Mucosa of descending colon (tissue), 3 donors: Measurements from ENCODE around the gene XRCC3. TPM values are rescaled to one million over a fixed set of nuclear protein-coding genes. Genes with fewer than 3 reads are reported as not detected.

Experiments
- ATAC-seq: fragments of 200-7000 bp; cut with Tn5 transposase; one replicate; pipeline ENCODE4 v1.9.1; 2020; ENCODE audit warnings: mild to moderate bottlenecking, moderate library complexity
- DNase-seq, 3 donors: peaks; one replicate each; pipeline ENCODE4 v3.0.0-alpha.2; 2020
- H3K36me3 ChIP-seq: fragments of 200-600 bp; one replicate; pipeline ENCODE4 v1.8.0; 2021; ENCODE audit warnings: low read depth, mild to moderate bottlenecking
- H3K4me1 ChIP-seq: fragments of 200-600 bp; one replicate; pipeline ENCODE4 v1.8.0; 2021; ENCODE audit warnings: low read depth, mild to moderate bottlenecking
- H3K4me3 ChIP-seq: fragments of 200-600 bp; one replicate; pipeline ENCODE4 v1.8.0; 2021; ENCODE audit warnings: mild to moderate bottlenecking
- H3K9me3 ChIP-seq: fragments of 200-600 bp; one replicate; pipeline ENCODE4 v1.8.0; 2021; ENCODE audit warnings: mild to moderate bottlenecking
- intact Hi-C, 2 donors: fragments of 100-400 bp; cut with DNase I in 1 of 2; cut with micrococcal nuclease in 1 of 2; formaldehyde crosslinking; loops; one replicate each; pipeline versions ENCODE4 v1.11.0 to v1.11.1; 2022; cut with DNase I, micrococcal nuclease
- total RNA-seq, 3 donors: library from RNA; stranded (reverse); fragmentation: NEBNext Ultra II Directional in 2 of 3; extraction: Animal tissue kit (Norgen Biotek cat#: 25700) in 2 of 3; gene quantifications; one replicate each; pipeline versions ENCODE4 v1.2.1 to v1.2.4, GENCODE V29; 2021 to 2023
- TF ChIP-seq, protein P1 (sequence below): fragments of 200-600 bp; IDR thresholded peaks from one replicate; pipeline ENCODE4 v1.8.0; 2022; ENCODE audit warnings: antibody characterized with exemption, mild to moderate bottlenecking
- donor health status: DM: no; HTN: no; CAD: no; lungs with moderate emphysema.
- donor health status: DM: no; HTN: no; CAD: no.
- donor health status: DM: no; HTN: yes; CAD: no.

Gene XRCC3
- total RNA-seq, 3 donors from 2014 or later: 7.7 to 17.8 (median 11.0) TPM

DNA sequence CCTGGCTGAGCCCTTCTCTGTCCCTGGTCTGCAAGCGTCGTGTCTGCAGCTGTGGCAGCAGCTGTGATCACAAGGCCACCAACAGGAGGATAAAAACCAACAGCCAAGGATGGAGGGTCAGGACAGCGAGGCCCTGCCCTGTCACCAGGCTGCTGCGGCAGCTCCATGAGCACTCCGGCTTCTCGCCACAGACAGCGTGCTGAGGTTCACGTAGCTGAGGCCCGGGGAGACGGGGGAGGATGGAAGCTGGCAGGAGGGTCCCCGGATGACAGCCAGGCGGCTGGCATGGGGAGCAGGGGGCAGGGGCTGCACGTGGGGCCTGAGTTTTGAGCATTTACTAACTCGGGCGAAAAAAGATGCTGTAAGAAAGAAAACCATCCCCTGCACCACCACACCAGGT lies 5.4 kb downstream of the XRCC3 start:
- intact Hi-C loops: no loop called here
- TF ChIP-seq, protein P1, sequence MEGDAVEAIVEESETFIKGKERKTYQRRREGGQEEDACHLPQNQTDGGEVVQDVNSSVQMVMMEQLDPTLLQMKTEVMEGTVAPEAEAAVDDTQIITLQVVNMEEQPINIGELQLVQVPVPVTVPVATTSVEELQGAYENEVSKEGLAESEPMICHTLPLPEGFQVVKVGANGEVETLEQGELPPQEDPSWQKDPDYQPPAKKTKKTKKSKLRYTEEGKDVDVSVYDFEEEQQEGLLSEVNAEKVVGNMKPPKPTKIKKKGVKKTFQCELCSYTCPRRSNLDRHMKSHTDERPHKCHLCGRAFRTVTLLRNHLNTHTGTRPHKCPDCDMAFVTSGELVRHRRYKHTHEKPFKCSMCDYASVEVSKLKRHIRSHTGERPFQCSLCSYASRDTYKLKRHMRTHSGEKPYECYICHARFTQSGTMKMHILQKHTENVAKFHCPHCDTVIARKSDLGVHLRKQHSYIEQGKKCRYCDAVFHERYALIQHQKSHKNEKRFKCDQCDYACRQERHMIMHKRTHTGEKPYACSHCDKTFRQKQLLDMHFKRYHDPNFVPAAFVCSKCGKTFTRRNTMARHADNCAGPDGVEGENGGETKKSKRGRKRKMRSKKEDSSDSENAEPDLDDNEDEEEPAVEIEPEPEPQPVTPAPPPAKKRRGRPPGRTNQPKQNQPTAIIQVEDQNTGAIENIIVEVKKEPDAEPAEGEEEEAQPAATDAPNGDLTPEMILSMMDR: no peak
- no peak for ATAC-seq
- Histone ChIP-seq H3K4me1 (peaks cover 40% of the 10 kb centered on the region), H3K36me3 (no peaks in the 10 kb centered on the region), H3K9me3 (no peaks in the 10 kb centered on the region), H3K4me3 (no peak overlapping the region)
- DNase-seq: no peak

DNA sequence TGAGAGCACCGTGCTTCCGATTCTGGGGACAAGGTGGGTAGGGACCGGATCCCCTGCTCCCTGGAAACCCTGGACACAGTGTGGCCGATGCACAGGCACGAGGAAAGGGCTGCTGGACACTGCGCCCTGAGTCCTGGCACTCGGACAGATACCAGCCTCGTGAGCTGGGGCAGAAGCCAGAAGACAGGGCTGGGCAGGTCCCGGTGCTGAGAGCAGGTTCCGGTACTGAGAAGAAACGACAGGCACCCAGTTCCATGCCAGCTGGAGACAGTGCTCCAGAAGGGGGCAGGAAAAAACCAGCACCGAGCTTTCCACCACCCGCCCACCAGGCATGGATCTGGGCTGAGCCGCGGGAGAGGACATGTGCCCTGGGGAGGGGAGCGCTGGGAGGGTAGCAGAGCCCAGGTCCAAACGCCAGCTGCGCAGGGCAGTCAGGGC lies 6.5 kb downstream of the XRCC3 start:
- ATAC-seq: no peak
- Histone ChIP-seq H3K36me3 (no peaks in the 10 kb centered on the region), H3K9me3 (no peaks in the 10 kb centered on the region), H3K4me1 (peaks cover 30% of the 10 kb centered on the region), H3K4me3 (no peak overlapping the region)
- TF ChIP-seq, protein P1: no peak
- no peak for DNase-seq
- intact Hi-C loops: no loop called here

DNA sequence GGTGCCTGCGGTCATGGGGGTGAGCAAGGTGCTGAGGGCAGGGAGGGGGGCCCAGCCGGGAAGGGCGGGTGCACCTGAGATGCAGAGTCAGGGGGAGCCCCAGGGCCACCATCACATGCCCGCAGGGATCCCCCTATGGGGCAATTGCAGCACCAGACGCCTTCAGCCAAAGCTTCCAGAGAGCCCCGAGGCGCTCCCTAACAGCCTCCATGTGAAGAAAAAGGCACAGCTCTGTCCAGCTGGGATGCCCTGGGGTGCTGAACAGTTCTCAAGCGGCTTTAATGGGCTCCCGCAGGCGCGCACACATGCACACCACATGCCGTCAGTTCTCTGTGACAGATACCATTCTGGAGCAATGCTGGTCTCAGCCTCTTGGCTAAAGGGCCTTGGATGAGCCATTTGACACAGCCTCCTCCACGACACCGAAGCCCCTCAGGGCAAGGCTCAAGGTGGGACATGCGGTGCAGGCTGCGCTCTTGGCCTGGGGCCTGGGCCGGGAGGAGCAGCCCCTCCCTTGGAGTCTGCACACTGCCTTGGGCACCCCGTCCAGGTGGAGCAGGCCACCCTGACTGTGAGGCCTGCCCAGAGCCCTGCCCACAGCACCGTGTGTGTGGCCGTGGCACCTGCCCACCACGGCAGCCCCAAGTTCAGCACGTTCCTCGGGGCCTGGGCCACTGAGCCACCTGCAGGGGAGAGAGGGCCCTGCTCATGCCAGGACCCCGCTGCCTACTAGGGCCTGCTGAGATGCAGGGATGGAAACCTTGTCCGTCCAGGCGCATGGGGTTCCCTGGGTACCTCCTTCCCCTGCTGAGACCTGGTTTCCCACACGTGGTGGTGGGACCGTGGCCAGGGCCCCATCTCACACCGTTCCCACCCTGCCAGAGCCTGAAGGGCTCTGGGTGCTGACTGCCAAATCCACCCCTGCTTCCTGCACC lies 7.7 kb downstream of the XRCC3 start:
- intact Hi-C loops: no loop called here
- Histone ChIP-seq H3K4me3 (no peak overlapping the region), H3K36me3 (no peaks in the 10 kb centered on the region), H3K9me3 (no peaks in the 10 kb centered on the region), H3K4me1 (peaks cover 25% of the 10 kb centered on the region)
- TF ChIP-seq, protein P1: no peak
- DNase-seq (no peak), ATAC-seq (no peak)

DNA sequence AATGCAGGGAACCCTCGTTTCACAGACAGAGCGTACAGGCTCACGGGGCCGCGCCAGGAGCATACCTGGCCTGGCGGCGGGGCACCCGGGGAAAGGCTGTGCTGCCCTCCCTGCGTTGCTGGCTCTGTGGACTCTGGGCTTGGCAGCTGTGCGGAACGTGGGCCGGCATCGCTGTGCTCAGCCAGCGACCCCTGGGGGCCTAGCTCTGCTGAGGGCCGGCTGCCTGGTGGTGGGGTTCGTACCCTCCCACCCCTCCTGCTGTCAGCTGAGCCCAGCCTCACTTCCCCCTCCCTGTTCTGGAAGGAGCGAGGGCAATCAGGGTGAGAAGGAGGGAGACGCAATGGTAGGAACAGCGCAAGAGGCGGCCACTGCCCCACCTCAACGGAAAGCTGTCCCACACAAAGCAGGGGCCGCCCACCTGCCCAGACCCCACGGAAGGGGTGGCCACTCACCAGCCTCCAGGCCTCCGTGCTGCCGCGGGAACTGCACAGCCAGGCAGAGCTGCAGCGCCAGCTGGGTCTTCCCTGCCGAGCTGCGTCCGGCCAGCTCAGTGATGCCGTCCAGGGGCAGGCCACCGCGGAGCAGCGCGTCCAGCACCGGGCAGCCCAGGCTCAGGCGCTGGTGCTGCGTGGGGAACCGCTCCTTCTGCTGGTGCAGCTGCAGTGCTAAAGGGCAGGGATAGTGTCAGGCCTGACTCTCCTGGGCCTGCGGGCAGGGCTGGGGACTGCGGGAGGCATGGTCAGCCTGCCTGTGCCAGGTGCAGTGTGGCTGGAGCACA lies 8.5 kb downstream of the XRCC3 start:
- H3K9me3 ChIP-seq: no peaks in the 10 kb centered on the region
- no peaks in the 10 kb centered on the region for H3K36me3 ChIP-seq
- intact Hi-C loops: no loop called here
- no peak overlapping the region for H3K4me3 ChIP-seq
- DNase-seq (peak in 2 of 3 donors; percentile 28 to 50), ATAC-seq (no peak)
- TF ChIP-seq, protein P1: no peak
- H3K4me1 ChIP-seq: peaks cover 17% of the 10 kb centered on the region

DNA sequence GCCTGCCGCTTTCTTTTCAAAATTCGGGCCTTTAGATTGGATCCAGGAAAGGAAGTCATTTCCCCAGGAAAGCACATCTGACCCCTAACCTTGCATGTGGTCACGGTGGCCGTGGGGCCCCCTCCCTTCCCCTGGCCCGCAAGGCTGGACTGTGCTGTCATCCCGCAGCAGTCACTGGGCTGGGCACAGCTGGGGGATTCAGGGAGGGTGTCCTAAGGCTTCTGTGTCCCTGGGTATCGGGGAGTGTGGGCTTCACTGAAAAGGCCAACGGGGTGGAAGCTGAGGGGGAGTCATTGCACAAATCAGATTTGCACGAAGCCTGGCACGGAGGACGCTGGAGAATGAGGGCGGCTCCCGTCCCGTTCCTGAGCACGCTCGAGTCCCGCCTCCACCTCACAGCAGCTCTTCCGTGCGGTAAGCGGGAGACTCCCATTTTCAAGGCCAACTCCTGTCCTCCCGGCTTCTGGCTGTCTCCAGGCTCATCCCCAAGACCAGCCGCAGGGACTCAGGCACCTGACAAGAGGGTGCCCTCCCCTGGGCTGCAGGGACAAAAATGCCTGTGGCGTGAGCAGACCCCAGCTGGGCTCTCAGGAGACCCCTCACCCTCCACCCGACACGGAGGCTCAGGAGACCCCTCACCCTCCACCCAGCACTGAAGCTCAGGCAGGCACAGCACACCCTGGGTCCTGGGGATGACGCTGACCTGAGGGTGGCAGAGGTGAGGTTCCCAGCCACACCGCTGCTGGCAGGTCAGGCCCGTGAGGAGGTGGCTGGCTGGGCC lies 9.6 kb downstream of the XRCC3 start:
- no peak for ATAC-seq
- TF ChIP-seq, protein P1: no peak

More for the DNA sequence above, 9.6 kb downstream of the XRCC3 start:
- H3K36me3 ChIP-seq: no peaks in the 10 kb centered on the region
- intact Hi-C loops: no loop called here
- peaks cover 9% of the 10 kb centered on the region for H3K4me1 ChIP-seq
- H3K9me3 ChIP-seq: no peaks in the 10 kb centered on the region
- DNase-seq: peak in 1 of 3 donors; percentile 29
- no peak overlapping the region for H3K4me3 ChIP-seq
